GM12801 (cell line): ENCODE results near the gene IL17C.

Source experiments
- CTCF ChIP-seq: IDR thresholded peaks from one replicate; pipeline ENCODE4 v1.5.1; 2011; ENCODE audit warnings: control low read depth; ENCODE audit not compliant: insufficient read length; ENCODE audit errors: extremely low read depth

The IL17C gene

GRCh38 chr16:88685156-88686061 lies 47.0 kb downstream of the IL17C start:
- TF ChIP-seq CTCF: no peak

- no peak for TF ChIP-seq CTCF
These were observed 47.7 kb downstream of the IL17C start for GRCh38 chr16:88686062-88686438.

GRCh38 chr16:88686439-88687253 lies 48.3 kb downstream of the IL17C start, which contains the start of gene SNAI3:
Gene SNAI3 (minus strand): TSS chr16:88686507. CDS start chr16:88686406, 101 bp downstream.
- TF ChIP-seq CTCF: no peak

- no peak for TF ChIP-seq CTCF
These were observed 48.8 kb downstream of the IL17C start for GRCh38 chr16:88687254-88687576.

GRCh38 chr16:88687676-88688012 lies 49.3 kb downstream of the IL17C start:
- no peak for TF ChIP-seq CTCF

GRCh38 chr16:88688013-88688778 lies 49.8 kb downstream of the IL17C start:
- no peak for TF ChIP-seq CTCF
